Mesothelial cell of epicardium (in vitro differentiated cells): ENCODE data around the gene DMRT2. TPM values are rescaled to one million over a fixed set of nuclear protein-coding genes. Genes with fewer than 3 reads are reported as not detected.
A peak's percentile ranks its signal among the peaks of the same experiment; 100 is the strongest.

ENCODE experiments used
- DNase-seq, 2 experiments: peaks; one replicate each; pipeline ENCODE4 v3.0.0; 2021; ENCODE audit warnings: low spot score in 2 of 2; ENCODE audit not compliant: unreplicated experiment in 2 of 2
- H3K27ac Mint-ChIP-seq: 2 replicates; pipeline ENCODE4 v1.8.0; 2021; ENCODE audit warnings: mixed read lengths
- H3K27me3 Mint-ChIP-seq: 2 replicates; pipeline ENCODE4 v1.8.0; 2021; ENCODE audit warnings: low read depth, mixed read lengths
- H3K36me3 Mint-ChIP-seq: 2 replicates; pipeline ENCODE4 v1.8.0; 2021; ENCODE audit warnings: mixed read lengths
- H3K4me1 Mint-ChIP-seq: 2 replicates; pipeline ENCODE4 v1.8.0; 2021; ENCODE audit warnings: mixed read lengths
- H3K4me3 Mint-ChIP-seq: 2 replicates; pipeline ENCODE4 v1.8.0; 2021; ENCODE audit warnings: mild to moderate bottlenecking, moderate library complexity, mixed read lengths
- H3K9me3 Mint-ChIP-seq: 2 replicates; pipeline ENCODE4 v1.8.0; 2021; ENCODE audit warnings: mixed read lengths
- CTCF ChIP-seq: fragments of 200-600 bp; sonication (generic); IDR thresholded peaks from one replicate; pipeline ENCODE4 v1.5.0; 2021; ENCODE audit warnings: antibody characterized with exemption; ENCODE audit not compliant: unreplicated experiment
- total RNA-seq: library from RNA; stranded (reverse); gene quantifications from 3 replicates; pipeline ENCODE4 v1.2.1, GENCODE V29; 2021

The DMRT2 gene
- total RNA-seq, 1 donor from 2014 or later = 0.47 TPM

GRCh38 chr9:1077616-1078015, 27.5 kb downstream of the DMRT2 start:
- TF ChIP-seq CTCF = no peak
- H3K4me1 Mint-ChIP-seq = no peaks in the 10 kb centered on the region
- H3K4me3 Mint-ChIP-seq = no peak overlapping the region
- no peak for DNase-seq
- no peaks in the 10 kb centered on the region for H3K36me3 Mint-ChIP-seq
- no peak overlapping the region for H3K27ac Mint-ChIP-seq
- no peaks in the 10 kb centered on the region for H3K9me3 Mint-ChIP-seq
- H3K27me3 Mint-ChIP-seq = peaks cover 42% of the 10 kb centered on the region

GRCh38 chr9:1083325-1083913, 33.3 kb downstream of the DMRT2 start:
- Mint-ChIP-seq H3K4me3 (peak overlapping the region; percentile 58), H3K36me3 (no peaks in the 10 kb centered on the region), H3K9me3 (no peaks in the 10 kb centered on the region), H3K4me1 (peaks cover 9% of the 10 kb centered on the region), H3K27me3 (peaks cover 44% of the 10 kb centered on the region), H3K27ac (no peak overlapping the region)
- peak; percentile 30 to 57 for DNase-seq
- TF ChIP-seq CTCF = no peak

- H3K9me3 Mint-ChIP-seq = no peaks in the 10 kb centered on the region
- no peak for TF ChIP-seq CTCF
- no peak for DNase-seq
- no peaks in the 10 kb centered on the region for H3K36me3 Mint-ChIP-seq
- peaks cover 47% of the 10 kb centered on the region for H3K27me3 Mint-ChIP-seq
- no peak overlapping the region for H3K27ac Mint-ChIP-seq
- no peak overlapping the region for H3K4me3 Mint-ChIP-seq
- peaks cover 9% of the 10 kb centered on the region for H3K4me1 Mint-ChIP-seq
Measured at GRCh38 chr9:1085086-1085485, 34.9 kb downstream of the DMRT2 start.

- peaks cover 9% of the 10 kb centered on the region for H3K4me1 Mint-ChIP-seq
- no peaks in the 10 kb centered on the region for H3K36me3 Mint-ChIP-seq
- no peak for DNase-seq
- H3K9me3 Mint-ChIP-seq = no peaks in the 10 kb centered on the region
- no peak overlapping the region for H3K27ac Mint-ChIP-seq
- no peak overlapping the region for H3K4me3 Mint-ChIP-seq
- H3K27me3 Mint-ChIP-seq = peaks cover 45% of the 10 kb centered on the region
- no peak for TF ChIP-seq CTCF
Measured at GRCh38 chr9:1086517-1086916, 36.4 kb downstream of the DMRT2 start.

- no peak for DNase-seq
- Mint-ChIP-seq H3K4me1 (peaks cover 9% of the 10 kb centered on the region), H3K36me3 (no peaks in the 10 kb centered on the region), H3K27ac (no peak overlapping the region), H3K27me3 (peaks cover 42% of the 10 kb centered on the region), H3K9me3 (no peaks in the 10 kb centered on the region), H3K4me3 (no peak overlapping the region)
- no peak for TF ChIP-seq CTCF
Measured at GRCh38 chr9:1087120-1087881, 37.1 kb downstream of the DMRT2 start.
